NT2/D1 (cell line): Measurements from ENCODE around the gene CEP135.

Source experiments
- YY1 ChIP-seq: IDR thresholded peaks from 2 replicates; pipeline ENCODE4 v1.6.1; 2011; ENCODE audit not compliant: insufficient read length, insufficient read depth
- ZNF274 ChIP-seq: IDR thresholded peaks from 2 replicates; pipeline ENCODE4 v1.6.1; 2011; ENCODE audit warnings: mild to moderate bottlenecking, low read depth, low read length

DNA sequence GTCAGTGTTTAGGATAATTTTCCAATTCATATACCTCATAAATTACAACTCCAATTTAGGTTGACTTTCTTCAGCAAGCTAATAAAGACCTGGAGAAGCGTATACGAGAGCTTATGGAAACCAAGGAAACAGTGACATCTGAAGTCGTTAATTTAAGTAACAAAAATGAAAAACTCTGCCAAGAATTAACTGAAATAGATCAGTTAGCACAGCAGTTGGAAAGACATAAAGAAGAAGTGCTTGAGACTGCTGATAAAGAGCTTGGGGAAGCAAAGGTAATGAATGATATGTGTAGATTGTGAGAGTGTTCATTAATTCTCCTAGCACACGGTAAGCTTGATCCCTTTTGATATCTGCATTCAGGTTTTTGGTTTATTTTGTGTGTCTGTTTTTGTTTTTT is 16.8 kb downstream of the CEP135 start:
- no peak for TF ChIP-seq ZNF274
- no peak for TF ChIP-seq YY1
